GM13976 (cell line): ENCODE data around the gene NIPA2.

ENCODE experiments used
- DNase-seq: peaks from one replicate; pipeline ENCODE4 v3.0.0; 2012; ENCODE audit warnings: low spot score
- CTCF ChIP-seq: IDR thresholded peaks from 2 replicates; pipeline ENCODE4 v1.5.1; 2012; ENCODE audit warnings: borderline replicate concordance, mild to moderate bottlenecking; ENCODE audit not compliant: insufficient read depth; ENCODE audit errors: extremely low read depth, missing control alignments, control extremely low read depth
- in situ Hi-C: fragments of 300-500 bp; cut with MboI; formaldehyde crosslinking; loops from one replicate; pipeline ENCODE4 v1.12.0; 2022; ENCODE audit warnings: low sequenced_read_pairs, mixed read lengths, inconsistent platforms; ENCODE audit not compliant: unreplicated experiment

NIPA2 gene

GRCh38 chr15:22903961-22904534 is 65.6 kb downstream of the NIPA2 start:
- in situ Hi-C loops = no loop called here
- no peak for TF ChIP-seq CTCF

DNA sequence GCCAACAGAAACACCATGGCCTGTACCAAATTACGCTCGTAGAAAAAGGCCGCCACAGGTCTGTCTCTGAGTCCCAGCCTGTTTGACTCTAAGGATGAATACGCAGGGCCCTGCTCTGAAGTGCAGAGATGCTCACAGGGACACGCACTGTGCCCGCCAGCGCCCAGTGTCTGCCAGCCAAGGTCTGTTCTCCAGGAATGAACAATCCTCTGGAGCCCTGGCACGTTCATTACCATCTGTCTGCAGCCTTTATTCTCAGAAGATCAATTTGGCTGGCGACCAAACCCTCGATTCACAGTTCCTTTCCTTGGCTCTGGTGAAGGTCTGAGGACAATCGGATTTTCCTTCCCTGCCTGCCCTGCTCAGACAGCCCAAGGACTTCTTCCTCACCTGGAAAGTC is 66.3 kb downstream of the NIPA2 start:
- in situ Hi-C loops = no loop called here
- no peak for DNase-seq
- TF ChIP-seq CTCF = no peak

More at GRCh38 chr15:22903961-22904534, 65.6 kb downstream of the NIPA2 start:
- no peak for DNase-seq

DNA sequence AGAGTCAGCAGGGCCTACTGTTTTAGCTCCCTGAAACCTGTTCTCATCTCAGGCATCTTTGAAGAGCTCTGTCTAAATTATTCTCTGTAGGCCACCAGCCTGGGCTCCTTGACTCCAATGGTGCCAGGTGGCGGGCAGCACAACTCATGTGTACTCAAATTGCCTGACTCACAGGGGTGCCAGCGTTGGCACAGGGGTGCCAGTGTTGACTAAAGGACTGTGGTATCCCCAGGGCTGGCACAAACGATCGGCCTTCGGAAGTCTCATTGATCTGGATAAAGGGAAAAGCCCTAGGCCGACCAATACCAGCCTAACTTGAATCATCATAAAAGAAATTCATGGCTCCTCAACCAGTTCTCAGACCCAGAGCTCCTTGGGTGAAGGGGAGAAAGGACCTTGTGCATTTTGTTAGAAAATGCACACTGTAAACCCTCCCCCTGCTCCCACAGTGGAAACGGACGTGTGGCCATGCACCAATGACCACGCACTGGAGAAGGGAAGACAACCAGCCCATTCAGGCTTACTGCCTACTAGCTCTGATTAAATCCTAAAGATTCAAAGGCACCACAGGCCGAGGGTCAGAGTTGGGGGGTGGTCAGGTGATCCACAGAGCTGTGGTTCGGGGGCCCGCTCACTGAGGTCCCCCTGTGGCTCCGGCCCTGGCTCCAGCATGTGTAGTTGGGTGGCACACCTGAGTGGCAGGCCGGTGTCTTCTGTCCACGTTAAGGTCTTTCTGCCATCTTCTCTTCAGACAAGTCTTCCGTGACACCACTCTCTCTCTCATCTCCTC is 68.9 kb downstream of the NIPA2 start:
- in situ Hi-C loops = no loop called here
- no peak for TF ChIP-seq CTCF
- no peak for DNase-seq

DNA sequence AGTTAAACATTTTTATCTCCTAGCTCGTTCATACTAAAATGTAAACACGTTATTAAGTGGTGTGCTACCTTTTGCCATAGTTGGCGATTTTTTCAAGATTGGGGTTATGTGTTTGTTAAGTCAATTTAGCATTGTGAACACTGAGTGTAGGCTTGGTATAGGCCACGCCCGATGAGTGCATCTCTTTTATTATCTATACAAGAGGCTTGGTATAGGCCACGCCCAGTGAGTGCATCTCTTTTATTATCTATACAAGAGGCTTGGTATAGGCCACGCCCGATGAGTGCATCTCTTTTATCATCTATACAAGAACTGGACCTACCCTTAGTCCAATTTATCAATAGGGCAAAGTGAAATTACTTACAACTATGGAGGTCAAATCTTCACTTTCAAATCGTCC is 70.4 kb downstream of the NIPA2 start:
- no peak for DNase-seq
- in situ Hi-C loops = no loop called here
- no peak for TF ChIP-seq CTCF

DNA sequence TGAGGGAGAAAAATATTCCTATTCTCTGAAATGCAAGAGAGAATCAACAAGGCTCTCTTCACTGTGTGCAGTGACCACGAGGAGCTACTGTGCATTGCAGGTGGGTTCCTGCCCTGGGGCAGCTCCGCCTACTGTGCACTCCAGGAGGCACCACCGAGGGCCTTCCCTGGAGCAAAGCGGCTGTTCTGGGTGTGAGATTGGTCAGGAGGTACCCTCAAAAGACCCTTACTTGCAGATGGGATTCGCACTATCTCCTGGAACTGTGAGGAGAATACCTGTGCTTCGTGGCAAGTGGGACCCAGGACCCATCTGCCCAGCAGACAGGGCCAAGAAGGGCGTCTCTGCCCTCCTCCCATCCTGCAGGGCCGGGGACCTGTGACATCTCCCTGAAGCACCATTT is 72.8 kb downstream of the NIPA2 start:
- in situ Hi-C loops = no loop called here
- TF ChIP-seq CTCF = no peak
- no peak for DNase-seq

- no peak for TF ChIP-seq CTCF
- no peak for DNase-seq
- in situ Hi-C loops = no loop called here
These were observed 73.8 kb downstream of the NIPA2 start for GRCh38 chr15:22912256-22912655.
